WTC11 (cell line): ENCODE results near the gene NEK4. TPM values are rescaled to one million over a fixed set of nuclear protein-coding genes. Genes with fewer than 3 reads are reported as not detected.

Experiments used
- ATAC-seq: fragments of 200-7000 bp; cut with Tn5 transposase; 2 replicates; pipeline ENCODE4 v1.10.0; 2021; ENCODE audit warnings: mild to moderate bottlenecking, moderate library complexity
- CTCF ChIA-PET: fragments of 300-600 bp; sonication (Branson Sonifier 250); formaldehyde crosslinking; loops from one replicate; lab custom pipeline; 2021; ENCODE audit warnings: antibody characterized with exemption; lab: Charles Lee
- POLR2A ChIA-PET: fragments of 350-600 bp; sonication (Branson Sonifier 250); formaldehyde crosslinking; loops from one replicate; lab custom pipeline; 2021; ENCODE audit warnings: antibody characterized with exemption; lab: Charles Lee
- DNase-seq: peaks from one replicate; pipeline ENCODE4 v3.0.0; 2021; ENCODE audit warnings: low spot score
- H3K27ac Mint-ChIP-seq: 2 replicates; pipeline ENCODE4 v1.8.0; 2021; ENCODE audit warnings: mixed read lengths
- H3K27me3 Mint-ChIP-seq: 2 replicates; pipeline ENCODE4 v1.8.0; 2021; ENCODE audit warnings: low read depth, mild to moderate bottlenecking, moderate library complexity, mixed read lengths
- H3K36me3 Mint-ChIP-seq: 2 replicates; pipeline ENCODE4 v1.8.0; 2021; ENCODE audit warnings: mixed read lengths
- H3K4me1 Mint-ChIP-seq: 2 replicates; pipeline ENCODE4 v1.8.0; 2022; ENCODE audit warnings: mixed read lengths
- H3K4me3 Mint-ChIP-seq: 2 replicates; pipeline ENCODE4 v1.8.0; 2021; ENCODE audit warnings: mild to moderate bottlenecking, moderate library complexity, mixed read lengths
- H3K9me3 Mint-ChIP-seq: 2 replicates; pipeline ENCODE4 v1.8.0; 2021; ENCODE audit warnings: mixed read lengths
- AR ChIP-seq: fragments of 250-450 bp; sonication (Bioruptor Pico); IDR thresholded peaks from 2 replicates; pipeline ENCODE4 v1.9.0; 2021; ENCODE audit warnings: mild to moderate bottlenecking
- ELF4 ChIP-seq: sonication (generic); formaldehyde crosslinking; IDR thresholded peaks from 2 replicates; pipeline ENCODE4 v1.8.1; 2022; ENCODE audit warnings: low read depth, mild to moderate bottlenecking, moderate library complexity, missing genetic modification reagents
- FOXK1 ChIP-seq: sonication (generic); formaldehyde crosslinking; IDR thresholded peaks from 2 replicates; pipeline ENCODE4 v1.8.0; 2022; ENCODE audit warnings: mild to moderate bottlenecking, moderate library complexity, missing genetic modification reagents
- GABPB1 ChIP-seq: sonication (generic); formaldehyde crosslinking; IDR thresholded peaks from 2 replicates; pipeline ENCODE4 v1.8.1; 2023; ENCODE audit warnings: mild to moderate bottlenecking, missing genetic modification reagents
- OVOL2 ChIP-seq: fragments of 250-450 bp; sonication (Bioruptor Pico); IDR thresholded peaks from 2 replicates; pipeline ENCODE4 v1.9.0; 2021; ENCODE audit warnings: mild to moderate bottlenecking, borderline replicate concordance
- PREB ChIP-seq: sonication (generic); formaldehyde crosslinking; IDR thresholded peaks from 2 replicates; pipeline ENCODE4 v1.8.1; 2022; ENCODE audit warnings: mild to moderate bottlenecking, missing genetic modification reagents, moderate library complexity, borderline replicate concordance
- ZBTB21 ChIP-seq: sonication (generic); formaldehyde crosslinking; IDR thresholded peaks from 2 replicates; pipeline ENCODE4 v1.8.1; 2023; ENCODE audit warnings: mild to moderate bottlenecking, missing genetic modification reagents, borderline replicate concordance
- ZNF317 ChIP-seq: sonication (generic); formaldehyde crosslinking; IDR thresholded peaks from 2 replicates; pipeline ENCODE4 v1.8.1; 2023; ENCODE audit warnings: low read depth, mild to moderate bottlenecking, moderate library complexity, missing genetic modification reagents, borderline replicate concordance
- total RNA-seq: library from RNA; stranded (reverse); gene quantifications from 3 replicates; pipeline ENCODE4 v1.2.3, GENCODE V29; 2021
- TF ChIP-seq, protein P1 (sequence below): sonication (generic); formaldehyde crosslinking; IDR thresholded peaks from 2 replicates; pipeline ENCODE4 v1.8.0; 2023; ENCODE audit warnings: mild to moderate bottlenecking, missing genetic modification reagents
- TF ChIP-seq, protein P2 (sequence below): fragments of 250-450 bp; sonication (Bioruptor Pico); IDR thresholded peaks from 2 replicates; pipeline ENCODE4 v1.8.0; 2021; ENCODE audit warnings: mild to moderate bottlenecking
- TF ChIP-seq, protein P3 (sequence below): sonication (generic); formaldehyde crosslinking; IDR thresholded peaks from 2 replicates; pipeline ENCODE4 v1.8.1; 2022; ENCODE audit warnings: mild to moderate bottlenecking, moderate library complexity, missing genetic modification reagents

NEK4 gene
- total RNA-seq, 1 experiment from 2014 or later, result 31.4 TPM

- ChIA-PET POLR2A (interaction anchor here (1.0 to 1.1 kb wide), 2 partner anchors 9 to 12 kb away, joined by 3 to 4 read pairs; no protein-coding TSS in a partner anchor), CTCF (interaction anchor here (0.7 to 3.3 kb wide), 6 partner anchors 21 to 363 kb away, joined by 3 to 46 read pairs (median 16); partner anchors contain the start of gene GLT8D1)
- H3K4me1 Mint-ChIP-seq, result peaks cover 6% of the 10 kb centered on the region
- peak overlapping the region; percentile 95 for H3K27ac Mint-ChIP-seq
- DNase-seq (no peak), ATAC-seq (peak; percentile 2; the same call in 1 of the 2 replicates)
- peak overlapping the region; percentile 90 for H3K4me3 Mint-ChIP-seq
- H3K36me3 Mint-ChIP-seq, result peaks cover 9% of the 10 kb centered on the region
- no peaks in the 10 kb centered on the region for H3K9me3 Mint-ChIP-seq
- no peaks in the 10 kb centered on the region for H3K27me3 Mint-ChIP-seq
- TF ChIP-seq OVOL2 (CRISPR knock-in tag) (no peak), GABPB1 (CRISPR knock-in tag) (no peak)
Observed at GRCh38 chr3:52771334-52771681, 568 bp upstream of the NEK4 start.

DNA sequence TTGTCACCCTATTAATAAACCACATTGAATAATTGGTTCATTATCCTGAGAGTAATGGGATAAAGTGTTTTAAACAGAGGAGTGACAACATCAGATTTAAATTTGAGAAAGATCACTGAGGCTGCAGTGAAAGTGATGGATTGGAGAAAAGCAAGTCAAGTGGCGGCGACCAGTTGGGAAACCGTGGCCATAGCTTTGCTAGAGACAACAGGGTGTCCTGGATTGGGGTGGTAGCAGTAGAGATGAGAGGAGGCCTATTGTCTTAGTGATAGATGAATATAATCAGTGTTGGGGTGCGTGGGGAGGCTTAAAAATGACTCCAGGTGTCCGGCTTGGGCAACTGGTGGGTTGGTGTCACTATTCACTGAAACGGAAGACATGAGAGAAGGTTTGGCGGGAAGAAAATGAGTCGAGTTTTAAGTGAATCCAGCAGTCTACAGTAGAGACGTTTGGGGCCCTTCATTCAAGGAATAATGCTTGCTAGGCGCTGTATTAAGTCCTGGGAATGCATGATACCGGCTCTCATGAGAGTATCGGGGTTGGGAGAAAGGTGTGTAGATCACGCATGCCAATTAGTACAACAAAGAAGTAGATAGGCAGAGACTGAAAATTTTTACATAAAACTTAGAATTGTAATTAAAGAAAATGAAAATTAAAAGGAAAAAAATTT is 819 bp downstream of the NEK4 start:
- ATAC-seq, result peak; percentile 2; the same call in 1 of the 2 replicates

More for the DNA sequence above, 819 bp downstream of the NEK4 start:
- H3K9me3 Mint-ChIP-seq, result no peaks in the 10 kb centered on the region
- ChIA-PET POLR2A (interaction anchor here (1.1 to 1.4 kb wide), 2 partner anchors 14 to 319 kb away, joined by 4 read pairs; no protein-coding TSS in a partner anchor), CTCF (interaction anchor here (0.7 to 3.3 kb wide), 6 partner anchors 23 to 277 kb away, joined by 3 to 46 read pairs (median 18); no protein-coding TSS in a partner anchor)
- TF ChIP-seq ELF4 (CRISPR knock-in tag), result no peak
- TF ChIP-seq PREB, result no peak
- TF ChIP-seq, protein P1, sequence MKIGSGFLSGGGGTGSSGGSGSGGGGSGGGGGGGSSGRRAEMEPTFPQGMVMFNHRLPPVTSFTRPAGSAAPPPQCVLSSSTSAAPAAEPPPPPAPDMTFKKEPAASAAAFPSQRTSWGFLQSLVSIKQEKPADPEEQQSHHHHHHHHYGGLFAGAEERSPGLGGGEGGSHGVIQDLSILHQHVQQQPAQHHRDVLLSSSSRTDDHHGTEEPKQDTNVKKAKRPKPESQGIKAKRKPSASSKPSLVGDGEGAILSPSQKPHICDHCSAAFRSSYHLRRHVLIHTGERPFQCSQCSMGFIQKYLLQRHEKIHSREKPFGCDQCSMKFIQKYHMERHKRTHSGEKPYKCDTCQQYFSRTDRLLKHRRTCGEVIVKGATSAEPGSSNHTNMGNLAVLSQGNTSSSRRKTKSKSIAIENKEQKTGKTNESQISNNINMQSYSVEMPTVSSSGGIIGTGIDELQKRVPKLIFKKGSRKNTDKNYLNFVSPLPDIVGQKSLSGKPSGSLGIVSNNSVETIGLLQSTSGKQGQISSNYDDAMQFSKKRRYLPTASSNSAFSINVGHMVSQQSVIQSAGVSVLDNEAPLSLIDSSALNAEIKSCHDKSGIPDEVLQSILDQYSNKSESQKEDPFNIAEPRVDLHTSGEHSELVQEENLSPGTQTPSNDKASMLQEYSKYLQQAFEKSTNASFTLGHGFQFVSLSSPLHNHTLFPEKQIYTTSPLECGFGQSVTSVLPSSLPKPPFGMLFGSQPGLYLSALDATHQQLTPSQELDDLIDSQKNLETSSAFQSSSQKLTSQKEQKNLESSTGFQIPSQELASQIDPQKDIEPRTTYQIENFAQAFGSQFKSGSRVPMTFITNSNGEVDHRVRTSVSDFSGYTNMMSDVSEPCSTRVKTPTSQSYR (CRISPR knock-in tag), result no peak
- TF ChIP-seq ZNF317 (CRISPR knock-in tag), result no peak
- TF ChIP-seq, protein P2, sequence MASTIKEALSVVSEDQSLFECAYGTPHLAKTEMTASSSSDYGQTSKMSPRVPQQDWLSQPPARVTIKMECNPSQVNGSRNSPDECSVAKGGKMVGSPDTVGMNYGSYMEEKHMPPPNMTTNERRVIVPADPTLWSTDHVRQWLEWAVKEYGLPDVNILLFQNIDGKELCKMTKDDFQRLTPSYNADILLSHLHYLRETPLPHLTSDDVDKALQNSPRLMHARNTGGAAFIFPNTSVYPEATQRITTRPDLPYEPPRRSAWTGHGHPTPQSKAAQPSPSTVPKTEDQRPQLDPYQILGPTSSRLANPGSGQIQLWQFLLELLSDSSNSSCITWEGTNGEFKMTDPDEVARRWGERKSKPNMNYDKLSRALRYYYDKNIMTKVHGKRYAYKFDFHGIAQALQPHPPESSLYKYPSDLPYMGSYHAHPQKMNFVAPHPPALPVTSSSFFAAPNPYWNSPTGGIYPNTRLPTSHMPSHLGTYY, result no peak
- TF ChIP-seq, protein P3, sequence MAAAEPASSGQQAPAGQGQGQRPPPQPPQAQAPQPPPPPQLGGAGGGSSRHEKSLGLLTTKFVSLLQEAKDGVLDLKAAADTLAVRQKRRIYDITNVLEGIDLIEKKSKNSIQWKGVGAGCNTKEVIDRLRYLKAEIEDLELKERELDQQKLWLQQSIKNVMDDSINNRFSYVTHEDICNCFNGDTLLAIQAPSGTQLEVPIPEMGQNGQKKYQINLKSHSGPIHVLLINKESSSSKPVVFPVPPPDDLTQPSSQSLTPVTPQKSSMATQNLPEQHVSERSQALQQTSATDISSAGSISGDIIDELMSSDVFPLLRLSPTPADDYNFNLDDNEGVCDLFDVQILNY, result no peak
- no peak for TF ChIP-seq GABPB1 (CRISPR knock-in tag)
- TF ChIP-seq AR, result no peak
- no peak for TF ChIP-seq ZBTB21 (CRISPR knock-in tag)
- TF ChIP-seq FOXK1 (CRISPR knock-in tag), result no peak
- H3K4me3 Mint-ChIP-seq, result peak overlapping the region; percentile 90
- no peaks in the 10 kb centered on the region for H3K27me3 Mint-ChIP-seq
- peak overlapping the region; percentile 66 for H3K27ac Mint-ChIP-seq
- DNase-seq, result no peak
- peaks cover 6% of the 10 kb centered on the region for H3K4me1 Mint-ChIP-seq
- H3K36me3 Mint-ChIP-seq, result peaks cover 22% of the 10 kb centered on the region
